Sigmoid colon (tissue), 7 donors: ENCODE results near the gene FAN1. TPM values are rescaled to one million over a fixed set of nuclear protein-coding genes. Genes with fewer than 3 reads are reported as not detected.

Experiments
- DNase-seq: peaks from one replicate; pipeline ENCODE4 v3.0.0-alpha.2; 2019
- H3K27ac ChIP-seq, 4 donors: fragments of 200-600 bp; sonication (generic); one replicate each; pipeline ENCODE4 v1.5.1; 2016 to 2019; ENCODE audit warnings: mild to moderate bottlenecking in 1 of 4
- H3K27me3 ChIP-seq, 3 donors: fragments of 200-600 bp; sonication (generic); one replicate each; pipeline ENCODE4 v1.5.1; 2019; ENCODE audit warnings: mild to moderate bottlenecking in 1 of 3
- H3K36me3 ChIP-seq, 4 donors: fragments of 200-600 bp; sonication (generic); one replicate each; pipeline ENCODE4 v1.5.1; 2016 to 2019
- H3K4me1 ChIP-seq, 4 donors: fragments of 200-600 bp; sonication (generic); one replicate each; pipeline ENCODE4 v1.5.1; 2017 to 2019
- H3K4me3 ChIP-seq, 4 donors: fragments of 200-600 bp; sonication (generic); one replicate each; pipeline ENCODE4 v1.5.1; 2017 to 2019; ENCODE audit warnings: mild to moderate bottlenecking in 2 of 4, moderate library complexity in 1 of 4
- H3K9me3 ChIP-seq, 4 donors: fragments of 200-600 bp in 3 of 4; sonication (generic) in 3 of 4; one replicate each; pipeline versions ENCODE4 v1.5.1 to v1.6.1; 2013 to 2019
- EP300 ChIP-seq, 4 donors: sonication (generic); formaldehyde crosslinking; IDR thresholded peaks; one replicate each; pipeline ENCODE4 v1.6.1; 2017; ENCODE audit warnings: antibody characterized with exemption in 4 of 4
- POLR2A ChIP-seq, 2 donors: fragments of 450-650 bp; IDR thresholded peaks; one replicate each; pipeline ENCODE4 v1.6.1; 2016; ENCODE audit warnings: antibody characterized with exemption in 2 of 2, mild to moderate bottlenecking in 2 of 2, moderate library complexity in 2 of 2
- POLR2AphosphoS5 ChIP-seq, 4 donors: sonication (generic); formaldehyde crosslinking; IDR thresholded peaks; one replicate each; pipeline ENCODE4 v1.6.1; 2017; ENCODE audit warnings: antibody characterized with exemption in 4 of 4
- WGBS, 2 donors: extraction: QIAGEN DNeasy Blood & Tissue Kit; methylation state at CpG; one replicate each; pipeline ENCODE4 v1.1.7; 2013; 5-methylcytosine and 5-hydroxymethylcytosine counted together
- intact Hi-C: fragments of 100-400 bp; cut with DNase I; formaldehyde crosslinking; loops from one replicate; pipeline ENCODE4 v1.15.1; 2023
- polyA plus RNA-seq, 3 donors: library from polyadenylated mRNA; stranded (reverse); fragments of 200-250 nt; gene quantifications; one replicate each; pipeline ENCODE4 v1.2.3, GENCODE V29; 2013
- total RNA-seq, 4 donors: library from RNA; depleted of rRNA; stranded (reverse); fragments of >200 nt; gene quantifications; one replicate each; pipeline ENCODE4 v1.1.0, GENCODE V29; 2016
- TF ChIP-seq, protein P1 (sequence below), 4 experiments: fragments of 450-650 bp in 3 of 4; fragments of 200-600 bp in 1 of 4; IDR thresholded peaks; one replicate each; pipeline ENCODE4 v1.5.1; 2016 to 2019; ENCODE audit warnings: antibody characterized with exemption in 4 of 4, mild to moderate bottlenecking in 3 of 4, moderate library complexity in 2 of 4
- donor health status: healthy with polysubstance abuse.
- donor health status: Bipolar disorder and iron deficiency.
- donor health status: healthy.

FAN1 gene
- total and polyA plus RNA-seq, 7 donors, result 3.6 to 20.8 (median 17.8) TPM

- Histone ChIP-seq H3K27me3 (no peaks in the 10 kb centered on the region), H3K36me3 (peaks cover 20 to 98% (median 27%) of the 10 kb centered on the region in 4 donors), H3K4me3 (no peak overlapping the region), H3K27ac (no peak overlapping the region), H3K9me3 (no peaks in the 10 kb centered on the region), H3K4me1 (no peaks in the 10 kb centered on the region)
- TF ChIP-seq POLR2AphosphoS5 (IDR thresholded peaks at IDR 0.05) (no peak), POLR2A (IDR thresholded peaks at IDR 0.05) (no peak), EP300 (IDR thresholded peaks at IDR 0.05) (no peak)
- TF ChIP-seq, protein P1, sequence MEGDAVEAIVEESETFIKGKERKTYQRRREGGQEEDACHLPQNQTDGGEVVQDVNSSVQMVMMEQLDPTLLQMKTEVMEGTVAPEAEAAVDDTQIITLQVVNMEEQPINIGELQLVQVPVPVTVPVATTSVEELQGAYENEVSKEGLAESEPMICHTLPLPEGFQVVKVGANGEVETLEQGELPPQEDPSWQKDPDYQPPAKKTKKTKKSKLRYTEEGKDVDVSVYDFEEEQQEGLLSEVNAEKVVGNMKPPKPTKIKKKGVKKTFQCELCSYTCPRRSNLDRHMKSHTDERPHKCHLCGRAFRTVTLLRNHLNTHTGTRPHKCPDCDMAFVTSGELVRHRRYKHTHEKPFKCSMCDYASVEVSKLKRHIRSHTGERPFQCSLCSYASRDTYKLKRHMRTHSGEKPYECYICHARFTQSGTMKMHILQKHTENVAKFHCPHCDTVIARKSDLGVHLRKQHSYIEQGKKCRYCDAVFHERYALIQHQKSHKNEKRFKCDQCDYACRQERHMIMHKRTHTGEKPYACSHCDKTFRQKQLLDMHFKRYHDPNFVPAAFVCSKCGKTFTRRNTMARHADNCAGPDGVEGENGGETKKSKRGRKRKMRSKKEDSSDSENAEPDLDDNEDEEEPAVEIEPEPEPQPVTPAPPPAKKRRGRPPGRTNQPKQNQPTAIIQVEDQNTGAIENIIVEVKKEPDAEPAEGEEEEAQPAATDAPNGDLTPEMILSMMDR (IDR thresholded peaks at IDR 0.05), result no peak
- intact Hi-C loops, result no loop called here
- WGBS, 2 donors, result 94 to 97% methylated on average over 1 of the region's 1 CpG
- no peak for DNase-seq
These were observed 14.0 kb downstream of the FAN1 start for GRCh38 chr15:30917675-30918074.

- peaks cover 20 to 99% (median 29%) of the 10 kb centered on the region in 4 donors for H3K36me3 ChIP-seq
- WGBS, 2 donors, result 93 to 94% methylated on average over 5 of the region's 5 CpGs
These were observed 14.7 kb downstream of the FAN1 start for GRCh38 chr15:30918366-30918765.

GRCh38 chr15:30919877-30920550 is 16.3 kb downstream of the FAN1 start:
- Histone ChIP-seq H3K27me3 (no peaks in the 10 kb centered on the region), H3K4me1 (no peaks in the 10 kb centered on the region), H3K27ac (no peak overlapping the region), H3K36me3 (peaks cover 14 to 99% (median 34%) of the 10 kb centered on the region in 4 donors), H3K9me3 (no peaks in the 10 kb centered on the region), H3K4me3 (no peak overlapping the region)
- no peak for DNase-seq
- TF ChIP-seq EP300 (IDR thresholded peaks at IDR 0.05), result no peak
- WGBS, 2 donors, result 84 to 85% methylated on average over 5 of the region's 5 CpGs
- intact Hi-C loops, result no loop called here

More at GRCh38 chr15:30918366-30918765, 14.7 kb downstream of the FAN1 start:
- intact Hi-C loops, result no loop called here
- TF ChIP-seq POLR2AphosphoS5 (IDR thresholded peaks at IDR 0.05) (no peak), POLR2A (IDR thresholded peaks at IDR 0.05) (no peak), EP300 (IDR thresholded peaks at IDR 0.05) (no peak)
- TF ChIP-seq, protein P1 (IDR thresholded peaks at IDR 0.05), result no peak
- Histone ChIP-seq H3K4me3 (no peak overlapping the region), H3K4me1 (no peaks in the 10 kb centered on the region), H3K9me3 (no peaks in the 10 kb centered on the region), H3K27ac (no peak overlapping the region), H3K27me3 (no peaks in the 10 kb centered on the region)
- DNase-seq, result no peak

- peaks cover 20 to 99% (median 42%) of the 10 kb centered on the region in 4 donors for H3K36me3 ChIP-seq
- no peak overlapping the region for H3K4me3 ChIP-seq
- DNase-seq, result no peak
- peak overlapping the region in 2 of 4 donors; percentile 51 to 58 for H3K27ac ChIP-seq
- H3K27me3 ChIP-seq, result no peaks in the 10 kb centered on the region
- intact Hi-C loops, result no loop called here
- WGBS, 2 donors, result 77 to 92% methylated on average over 4 of the region's 4 CpGs
- H3K9me3 ChIP-seq, result no peaks in the 10 kb centered on the region
- TF ChIP-seq, protein P1 (IDR thresholded peaks at IDR 0.05), result no peak
- no peak for TF ChIP-seq EP300 (IDR thresholded peaks at IDR 0.05)
- no peak for TF ChIP-seq POLR2A (IDR thresholded peaks at IDR 0.05)
- TF ChIP-seq POLR2AphosphoS5 (IDR thresholded peaks at IDR 0.05), result no peak
- H3K4me1 ChIP-seq, result no peaks in the 10 kb centered on the region
These were observed 17.4 kb downstream of the FAN1 start for GRCh38 chr15:30921106-30921505.

- peaks cover 14 to 99% (median 45%) of the 10 kb centered on the region in 4 donors for H3K36me3 ChIP-seq
- H3K4me1 ChIP-seq, result no peaks in the 10 kb centered on the region
These were observed 18.2 kb downstream of the FAN1 start for GRCh38 chr15:30921781-30922479.

More at GRCh38 chr15:30921781-30922479, 18.2 kb downstream of the FAN1 start:
- TF ChIP-seq, protein P1 (IDR thresholded peaks at IDR 0.05), result no peak
- TF ChIP-seq POLR2A (IDR thresholded peaks at IDR 0.05), result no peak
- peak in 2 of 4 donors; percentile 20 to 29 for TF ChIP-seq POLR2AphosphoS5 (IDR thresholded peaks at IDR 0.05)
- no peak for TF ChIP-seq EP300 (IDR thresholded peaks at IDR 0.05)
- 81 to 82% methylated on average over 9 of the region's 9 CpGs for WGBS, 2 donors
- H3K27me3 ChIP-seq, result no peaks in the 10 kb centered on the region
- DNase-seq, result no peak
- no peaks in the 10 kb centered on the region for H3K9me3 ChIP-seq
- intact Hi-C loops, result no loop called here
- no peak overlapping the region for H3K4me3 ChIP-seq
- H3K27ac ChIP-seq, result peak overlapping the region; percentile 20 to 58 (median 51)
